Upper lobe of left lung (tissue), 6 donors: ENCODE data around the gene AMACR. TPM values are rescaled to one million over a fixed set of nuclear protein-coding genes. Genes with fewer than 3 reads are reported as not detected.

Source experiments
- ATAC-seq, 2 donors: fragments of 200-7000 bp; cut with Tn5 transposase; one replicate each; pipeline ENCODE4 v1.9.1; 2022; ENCODE audit warnings: mild to moderate bottlenecking in 2 of 2, moderate library complexity in 2 of 2; ENCODE audit not compliant: low FRiP score in 2 of 2
- DNase-seq, 2 donors: peaks; one replicate each; pipeline ENCODE4 v3.0.0-alpha.2; 2019 to 2020
- H3K27ac ChIP-seq, 4 donors: fragments of 200-600 bp; sonication (generic); one replicate each; pipeline ENCODE4 v1.5.1; 2016 to 2019
- H3K27me3 ChIP-seq, 4 donors: fragments of 200-600 bp; sonication (generic); one replicate each; pipeline ENCODE4 v1.5.1; 2017 to 2019
- H3K36me3 ChIP-seq, 4 donors: fragments of 200-600 bp; sonication (generic); one replicate each; pipeline ENCODE4 v1.5.1; 2016 to 2019
- H3K4me1 ChIP-seq, 4 donors: fragments of 200-600 bp; sonication (generic); one replicate each; pipeline ENCODE4 v1.5.1; 2018 to 2019
- H3K4me3 ChIP-seq, 4 donors: fragments of 200-600 bp; sonication (generic); one replicate each; pipeline ENCODE4 v1.5.1; 2017 to 2019; ENCODE audit warnings: mild to moderate bottlenecking in 2 of 4, moderate library complexity in 1 of 4
- H3K9me3 ChIP-seq, 4 donors: fragments of 200-600 bp; sonication (generic); one replicate each; pipeline ENCODE4 v1.5.1; 2018 to 2019
- EP300 ChIP-seq, 4 donors: sonication (generic); formaldehyde crosslinking; IDR thresholded peaks; one replicate each; pipeline ENCODE4 v1.5.1; 2017; ENCODE audit warnings: antibody characterized with exemption in 4 of 4, control low read depth in 2 of 4
- POLR2A ChIP-seq, 4 donors: fragments of 450-650 bp; IDR thresholded peaks; one replicate each; pipeline ENCODE4 v1.5.1; 2016 to 2017; ENCODE audit warnings: antibody characterized with exemption in 4 of 4, mild to moderate bottlenecking in 2 of 4
- POLR2AphosphoS5 ChIP-seq, 2 donors: sonication (generic); formaldehyde crosslinking; IDR thresholded peaks; one replicate each; pipeline ENCODE4 v1.5.1; 2017; ENCODE audit warnings: antibody characterized with exemption in 2 of 2
- WGBS, 2 donors: methylation state at CpG; one replicate each; pipeline ENCODE4 v1.1.5; 2017 to 2018; 5-methylcytosine and 5-hydroxymethylcytosine counted together
- total RNA-seq, 6 donors: library from RNA; depleted of rRNA in 4 of 6; stranded (reverse); fragments of >200 nt in 4 of 6; gene quantifications; one replicate each; pipeline versions ENCODE4 v1.1.0 to v1.2.1, GENCODE V29; 2016 to 2021
- TF ChIP-seq, protein P1 (sequence below), 6 experiments: fragments of 450-650 bp in 4 of 6; fragments of 200-600 bp in 2 of 6; sonication (generic) in 2 of 6; IDR thresholded peaks; one replicate each; pipeline ENCODE4 v1.5.1; 2016 to 2019; ENCODE audit warnings: antibody characterized with exemption in 6 of 6
- donor health status: DM: no; HTN: no; CAD: no; lungs with moderate emphysema.
- donor health status: DM: no; HTN: yes; CAD: no; lungs with severe emphysema.

Gene AMACR
- total RNA-seq, 6 donors from 2014 or later: 7.3 to 18.7 (median 11.6) TPM

DNA sequence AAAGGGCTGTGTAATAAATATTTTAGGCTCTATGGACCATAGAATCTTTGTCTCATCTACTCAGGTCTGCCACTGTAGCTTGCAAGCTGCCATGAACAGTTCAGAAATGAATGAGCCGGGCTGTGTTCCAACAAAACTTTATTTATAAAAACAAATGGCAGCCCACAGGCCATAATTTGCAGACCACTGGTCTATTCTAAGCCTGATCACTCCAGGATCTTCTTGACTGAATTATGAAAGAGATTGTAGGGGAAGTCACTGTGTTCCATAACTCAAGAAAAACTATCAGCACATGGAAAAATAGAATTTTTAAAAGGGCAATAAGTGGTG is 46.5 kb upstream of the AMACR start:
- no peak overlapping the region for H3K27ac ChIP-seq
- TF ChIP-seq EP300 (IDR thresholded peaks at IDR 0.05): no peak
- peaks cover 0 to 3% (median 0%) of the 10 kb centered on the region in 4 donors for H3K36me3 ChIP-seq
- H3K9me3 ChIP-seq: no peaks in the 10 kb centered on the region
- H3K4me1 ChIP-seq: peaks cover 0 to 2% (median 0%) of the 10 kb centered on the region in 4 donors
- ATAC-seq: no peak
- no peaks in the 10 kb centered on the region for H3K27me3 ChIP-seq
- 91 to 100% methylated on average over 1 of the region's 1 CpG for WGBS, 2 donors
- DNase-seq: no peak
- H3K4me3 ChIP-seq: no peak overlapping the region

DNA sequence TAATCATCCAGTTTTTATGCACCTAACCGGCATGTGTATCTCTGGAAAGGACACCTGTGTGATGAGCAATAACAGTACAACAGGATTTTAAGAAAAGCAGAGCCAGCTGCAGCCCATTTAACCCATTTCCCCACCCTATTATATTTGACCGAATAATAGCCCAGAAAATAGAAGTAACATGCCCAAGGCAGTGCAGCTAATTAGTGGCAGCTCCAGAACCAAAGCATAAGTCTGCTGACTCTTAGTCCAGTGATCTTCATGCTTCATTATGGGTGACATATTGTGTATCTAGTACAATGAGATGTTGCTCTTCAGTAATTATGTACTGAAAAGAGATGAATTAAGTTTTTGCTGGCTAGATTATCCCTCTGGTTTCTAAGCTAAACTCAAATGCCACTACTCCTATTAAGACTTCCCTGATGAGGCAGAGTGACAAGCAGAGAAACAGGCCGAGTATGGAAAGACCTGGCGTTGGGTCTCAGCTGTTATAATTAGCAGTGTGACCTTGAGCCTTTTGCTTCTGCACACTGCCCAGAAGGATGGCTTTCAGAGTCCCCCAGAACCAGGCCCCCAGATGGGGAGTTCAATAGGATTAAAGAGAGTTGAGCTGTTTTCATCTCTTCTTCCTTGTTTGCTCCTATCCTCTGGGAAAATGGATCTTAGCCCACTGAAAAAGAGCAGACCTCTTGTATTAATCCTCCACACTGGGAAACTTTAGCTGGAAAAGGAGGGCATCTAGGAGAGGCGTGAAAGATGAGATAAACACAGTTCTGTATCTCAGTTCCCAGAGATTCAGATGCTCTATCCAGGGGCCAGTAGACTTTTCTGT is 45.9 kb upstream of the AMACR start:
- Histone ChIP-seq H3K36me3 (peaks cover 0 to 3% (median 0%) of the 10 kb centered on the region in 4 donors), H3K27me3 (no peaks in the 10 kb centered on the region), H3K27ac (no peak overlapping the region), H3K4me1 (peaks cover 0 to 2% (median 0%) of the 10 kb centered on the region in 4 donors), H3K9me3 (no peaks in the 10 kb centered on the region), H3K4me3 (no peak overlapping the region)
- TF ChIP-seq, protein P1, sequence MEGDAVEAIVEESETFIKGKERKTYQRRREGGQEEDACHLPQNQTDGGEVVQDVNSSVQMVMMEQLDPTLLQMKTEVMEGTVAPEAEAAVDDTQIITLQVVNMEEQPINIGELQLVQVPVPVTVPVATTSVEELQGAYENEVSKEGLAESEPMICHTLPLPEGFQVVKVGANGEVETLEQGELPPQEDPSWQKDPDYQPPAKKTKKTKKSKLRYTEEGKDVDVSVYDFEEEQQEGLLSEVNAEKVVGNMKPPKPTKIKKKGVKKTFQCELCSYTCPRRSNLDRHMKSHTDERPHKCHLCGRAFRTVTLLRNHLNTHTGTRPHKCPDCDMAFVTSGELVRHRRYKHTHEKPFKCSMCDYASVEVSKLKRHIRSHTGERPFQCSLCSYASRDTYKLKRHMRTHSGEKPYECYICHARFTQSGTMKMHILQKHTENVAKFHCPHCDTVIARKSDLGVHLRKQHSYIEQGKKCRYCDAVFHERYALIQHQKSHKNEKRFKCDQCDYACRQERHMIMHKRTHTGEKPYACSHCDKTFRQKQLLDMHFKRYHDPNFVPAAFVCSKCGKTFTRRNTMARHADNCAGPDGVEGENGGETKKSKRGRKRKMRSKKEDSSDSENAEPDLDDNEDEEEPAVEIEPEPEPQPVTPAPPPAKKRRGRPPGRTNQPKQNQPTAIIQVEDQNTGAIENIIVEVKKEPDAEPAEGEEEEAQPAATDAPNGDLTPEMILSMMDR (IDR thresholded peaks at IDR 0.05): no peak
- no peak for TF ChIP-seq POLR2AphosphoS5 (IDR thresholded peaks at IDR 0.05)
- no peak for TF ChIP-seq EP300 (IDR thresholded peaks at IDR 0.05)
- TF ChIP-seq POLR2A (IDR thresholded peaks at IDR 0.05): no peak
- 95 to 98% methylated on average over 5 of the region's 5 CpGs for WGBS, 2 donors
- ATAC-seq (no peak), DNase-seq (no peak)

DNA sequence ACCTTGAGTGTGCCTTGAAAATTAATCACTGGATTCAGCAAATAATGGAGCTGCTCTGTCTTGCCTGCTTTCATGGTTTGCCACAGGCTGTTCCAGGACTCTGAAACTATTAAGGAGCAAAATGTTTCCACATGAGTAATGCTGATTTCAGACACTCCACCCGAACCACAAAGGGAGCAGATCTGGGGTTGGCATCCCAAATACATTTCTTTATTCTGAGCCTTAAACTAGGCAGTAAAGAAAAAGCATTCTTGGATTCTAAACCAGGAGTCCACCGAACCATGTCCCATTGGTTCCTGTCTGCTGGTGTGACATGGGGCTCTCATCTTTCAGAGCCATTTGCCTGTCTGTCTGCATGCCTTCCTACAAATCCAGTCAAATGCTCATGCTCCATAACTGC is 45.3 kb upstream of the AMACR start:
- H3K27me3 ChIP-seq: no peaks in the 10 kb centered on the region
- no peak overlapping the region for H3K4me3 ChIP-seq
- 55 to 94% methylated on average over 2 of the region's 2 CpGs for WGBS, 2 donors
- no peak overlapping the region for H3K27ac ChIP-seq
- peaks cover 0 to 2% (median 0%) of the 10 kb centered on the region in 4 donors for H3K4me1 ChIP-seq
- H3K9me3 ChIP-seq: no peaks in the 10 kb centered on the region
- H3K36me3 ChIP-seq: peaks cover 0 to 3% (median 0%) of the 10 kb centered on the region in 4 donors
- DNase-seq (no peak), ATAC-seq (peak in 1 of 2 donors; percentile 86)
- no peak for TF ChIP-seq POLR2A (IDR thresholded peaks at IDR 0.05)
- no peak for TF ChIP-seq EP300 (IDR thresholded peaks at IDR 0.05)
- TF ChIP-seq POLR2AphosphoS5 (IDR thresholded peaks at IDR 0.05): no peak
- TF ChIP-seq, protein P1 (IDR thresholded peaks at IDR 0.05): no peak

DNA sequence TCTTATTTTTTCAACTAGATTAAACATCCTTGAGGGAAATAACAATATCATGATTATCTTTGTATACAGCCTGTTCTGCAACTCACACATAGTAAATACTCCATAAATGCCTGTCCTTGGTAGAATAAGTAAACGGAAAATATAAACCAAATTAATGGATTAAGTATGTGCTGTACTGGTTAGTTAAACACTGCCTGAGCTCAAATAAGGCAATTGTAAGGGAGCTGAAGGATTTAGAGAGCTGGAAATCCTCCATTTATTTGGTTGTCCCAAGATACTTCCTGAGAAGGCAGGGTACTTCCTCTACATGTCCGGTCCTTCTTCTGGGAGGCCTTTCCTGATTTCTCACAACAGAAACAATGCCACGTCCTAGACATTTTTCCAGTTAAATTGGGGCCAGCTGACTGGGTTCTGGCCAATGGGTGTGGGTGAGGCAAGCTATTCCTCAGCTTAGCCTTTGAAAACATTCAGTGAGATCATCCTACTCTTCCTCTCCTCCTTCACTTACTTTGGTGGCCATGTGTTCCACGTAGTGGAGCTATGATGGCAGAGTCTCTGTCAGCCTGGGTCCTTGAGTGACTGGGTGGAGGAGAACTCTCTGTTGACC is 43.6 kb upstream of the AMACR start:
- TF ChIP-seq, protein P1 (IDR thresholded peaks at IDR 0.05): no peak
- peak in 1 of 2 donors; percentile 11 for TF ChIP-seq POLR2AphosphoS5 (IDR thresholded peaks at IDR 0.05)
- no peak for TF ChIP-seq EP300 (IDR thresholded peaks at IDR 0.05)
- no peak for TF ChIP-seq POLR2A (IDR thresholded peaks at IDR 0.05)
- Histone ChIP-seq H3K27me3 (no peaks in the 10 kb centered on the region), H3K4me3 (no peak overlapping the region), H3K9me3 (no peaks in the 10 kb centered on the region), H3K36me3 (peaks cover 0 to 3% (median 0%) of the 10 kb centered on the region in 4 donors), H3K27ac (peak overlapping the region in 2 of 4 donors; percentile 26 to 49), H3K4me1 (peaks cover 0 to 6% (median 0%) of the 10 kb centered on the region in 4 donors)
- WGBS, 2 donors: 63 to 65% methylated on average over 4 of the region's 4 CpGs
- DNase-seq (no peak), ATAC-seq (peak in 1 of 2 donors; percentile 36)

DNA sequence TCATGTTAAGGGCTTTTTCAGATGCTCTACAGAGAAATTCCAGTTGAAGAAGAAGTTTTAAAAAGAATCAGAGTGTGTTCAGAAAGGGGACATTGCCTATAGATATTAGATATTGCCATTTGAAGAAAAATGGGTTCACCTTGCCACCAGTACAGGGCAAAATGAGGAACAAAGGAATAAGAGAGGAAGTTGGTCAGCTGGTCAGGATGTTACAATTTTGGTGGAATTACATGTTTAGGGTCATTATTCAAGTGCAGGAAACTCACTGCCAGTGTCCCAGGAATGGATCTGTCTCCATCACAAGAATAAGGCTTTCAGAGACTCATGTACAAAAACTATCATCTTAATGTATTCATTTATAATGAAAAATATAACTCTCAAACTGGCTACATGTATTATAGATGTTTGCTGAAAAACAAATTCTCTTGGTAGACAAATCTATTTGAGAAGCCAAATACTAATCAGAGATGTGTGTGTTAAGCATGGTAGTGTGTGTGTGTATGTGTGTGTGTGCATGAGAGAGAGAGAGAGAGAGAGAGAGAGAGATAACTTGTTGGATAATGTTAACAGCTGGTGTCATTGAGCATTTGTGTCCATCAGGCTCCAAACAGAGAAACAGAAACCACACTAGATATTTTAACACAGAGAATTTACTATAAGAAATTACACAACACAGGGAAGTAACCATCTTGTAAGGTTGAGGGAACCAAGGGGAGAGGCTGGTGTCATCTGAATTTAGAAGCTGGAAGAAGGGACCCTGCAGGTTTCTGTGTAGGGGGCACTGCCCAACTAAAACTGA is 40.1 kb upstream of the AMACR start:
- no peak for ATAC-seq
- Histone ChIP-seq H3K27ac (no peak overlapping the region), H3K4me1 (peaks cover 8 to 15% (median 11%) of the 10 kb centered on the region in 4 donors), H3K27me3 (no peaks in the 10 kb centered on the region), H3K4me3 (no peak overlapping the region), H3K9me3 (no peaks in the 10 kb centered on the region), H3K36me3 (peaks cover 0 to 3% (median 0%) of the 10 kb centered on the region in 4 donors)
- TF ChIP-seq EP300 (IDR thresholded peaks at IDR 0.05): no peak
- TF ChIP-seq POLR2A (IDR thresholded peaks at IDR 0.05): no peak
- TF ChIP-seq, protein P1 (IDR thresholded peaks at IDR 0.05): no peak
- TF ChIP-seq POLR2AphosphoS5 (IDR thresholded peaks at IDR 0.05): no peak
- DNase-seq: no peak
